Sigmoid colon (tissue), 7 donors: ENCODE measurements around the gene XIST. TPM values are rescaled to one million over a fixed set of nuclear protein-coding genes. Genes with fewer than 3 reads are reported as not detected.
"Not testable (repeated sequence)": the region's sequence is repeated elsewhere in the genome, so short reads cannot be mapped to it uniquely, and the experiment has no call there.

Source experiments
- DNase-seq: peaks from one replicate; pipeline ENCODE4 v3.0.0-alpha.2; 2019
- H3K27ac ChIP-seq, 4 donors: fragments of 200-600 bp; sonication (generic); one replicate each; pipeline ENCODE4 v1.5.1; 2016 to 2019; ENCODE audit warnings: mild to moderate bottlenecking in 1 of 4
- H3K27me3 ChIP-seq, 3 donors: fragments of 200-600 bp; sonication (generic); one replicate each; pipeline ENCODE4 v1.5.1; 2019; ENCODE audit warnings: mild to moderate bottlenecking in 1 of 3
- H3K36me3 ChIP-seq, 4 donors: fragments of 200-600 bp; sonication (generic); one replicate each; pipeline ENCODE4 v1.5.1; 2016 to 2019
- H3K4me1 ChIP-seq, 4 donors: fragments of 200-600 bp; sonication (generic); one replicate each; pipeline ENCODE4 v1.5.1; 2017 to 2019
- H3K4me3 ChIP-seq, 4 donors: fragments of 200-600 bp; sonication (generic); one replicate each; pipeline ENCODE4 v1.5.1; 2017 to 2019; ENCODE audit warnings: mild to moderate bottlenecking in 2 of 4, moderate library complexity in 1 of 4
- H3K9me3 ChIP-seq, 4 donors: fragments of 200-600 bp in 3 of 4; sonication (generic) in 3 of 4; one replicate each; pipeline versions ENCODE4 v1.5.1 to v1.6.1; 2013 to 2019
- EP300 ChIP-seq, 4 donors: sonication (generic); formaldehyde crosslinking; IDR thresholded peaks; one replicate each; pipeline ENCODE4 v1.6.1; 2017; ENCODE audit warnings: antibody characterized with exemption in 4 of 4
- POLR2A ChIP-seq, 2 donors: fragments of 450-650 bp; IDR thresholded peaks; one replicate each; pipeline ENCODE4 v1.6.1; 2016; ENCODE audit warnings: antibody characterized with exemption in 2 of 2, mild to moderate bottlenecking in 2 of 2, moderate library complexity in 2 of 2
- POLR2AphosphoS5 ChIP-seq, 4 donors: sonication (generic); formaldehyde crosslinking; IDR thresholded peaks; one replicate each; pipeline ENCODE4 v1.6.1; 2017; ENCODE audit warnings: antibody characterized with exemption in 4 of 4
- WGBS, 2 donors: extraction: QIAGEN DNeasy Blood & Tissue Kit; methylation state at CpG; one replicate each; pipeline ENCODE4 v1.1.7; 2013; 5-methylcytosine and 5-hydroxymethylcytosine counted together
- intact Hi-C: fragments of 100-400 bp; cut with DNase I; formaldehyde crosslinking; loops from one replicate; pipeline ENCODE4 v1.15.1; 2023
- polyA plus RNA-seq, 3 donors: library from polyadenylated mRNA; stranded (reverse); fragments of 200-250 nt; gene quantifications; one replicate each; pipeline ENCODE4 v1.2.3, GENCODE V29; 2013
- total RNA-seq, 4 donors: library from RNA; depleted of rRNA; stranded (reverse); fragments of >200 nt; gene quantifications; one replicate each; pipeline ENCODE4 v1.1.0, GENCODE V29; 2016
- TF ChIP-seq, protein P1 (sequence below), 4 experiments: fragments of 450-650 bp in 3 of 4; fragments of 200-600 bp in 1 of 4; IDR thresholded peaks; one replicate each; pipeline ENCODE4 v1.5.1; 2016 to 2019; ENCODE audit warnings: antibody characterized with exemption in 4 of 4, mild to moderate bottlenecking in 3 of 4, moderate library complexity in 2 of 4
- donor health status: healthy with polysubstance abuse.
- donor health status: Bipolar disorder and iron deficiency.
- donor health status: healthy.

The XIST gene
- total and polyA plus RNA-seq, 7 donors = 0.12 to 361 (median 1.8) TPM

DNA sequence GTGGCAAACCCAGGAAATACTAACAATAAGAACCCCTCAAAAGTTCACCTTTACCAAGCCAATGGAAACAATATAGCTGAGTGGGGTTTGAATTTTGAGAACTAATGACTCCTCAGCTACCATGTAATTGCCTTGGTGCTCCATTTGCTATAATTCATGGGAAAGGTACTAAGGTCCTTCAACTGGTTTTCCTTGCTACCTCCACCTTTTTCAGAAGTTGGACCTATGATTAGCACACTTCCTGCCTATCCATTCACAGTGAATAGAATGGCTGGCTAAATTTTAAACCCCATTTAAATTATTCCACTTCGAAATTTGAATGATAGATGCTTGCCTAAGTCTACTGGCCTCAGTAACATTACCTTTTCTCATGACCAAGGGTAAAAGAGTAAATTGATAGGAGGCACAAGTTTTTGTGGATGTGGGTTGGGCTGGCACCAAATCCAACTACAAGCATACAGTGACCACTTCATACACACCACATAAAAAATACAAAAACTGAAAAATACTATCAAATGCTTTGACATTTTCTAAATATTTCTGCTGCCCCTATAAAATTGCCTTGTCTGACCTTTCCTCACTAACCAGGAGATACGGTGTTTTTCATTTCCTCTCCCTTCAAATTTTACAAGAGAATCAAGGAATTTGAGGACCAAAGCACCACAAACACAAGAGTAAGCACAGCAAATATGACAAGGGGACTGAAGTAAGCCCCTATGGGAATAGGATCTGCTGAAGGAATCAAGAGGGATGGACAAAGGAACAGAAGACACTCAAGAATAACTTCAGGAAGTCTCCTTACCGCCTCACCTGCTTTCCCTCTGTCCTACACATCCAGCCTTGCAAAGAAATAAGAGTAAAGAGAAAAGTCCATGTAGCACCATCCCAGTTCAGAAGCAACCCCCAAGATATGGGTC, 34.1 kb downstream of the XIST start:
- intact Hi-C loops = no loop called here
- Histone ChIP-seq H3K27me3 (no peaks in the 10 kb centered on the region), H3K27ac (no peak overlapping the region), H3K36me3 (no peaks in the 10 kb centered on the region), H3K4me1 (no peaks in the 10 kb centered on the region), H3K4me3 (no peak overlapping the region), H3K9me3 (no peaks in the 10 kb centered on the region)
- no peak for DNase-seq
- TF ChIP-seq, protein P1, sequence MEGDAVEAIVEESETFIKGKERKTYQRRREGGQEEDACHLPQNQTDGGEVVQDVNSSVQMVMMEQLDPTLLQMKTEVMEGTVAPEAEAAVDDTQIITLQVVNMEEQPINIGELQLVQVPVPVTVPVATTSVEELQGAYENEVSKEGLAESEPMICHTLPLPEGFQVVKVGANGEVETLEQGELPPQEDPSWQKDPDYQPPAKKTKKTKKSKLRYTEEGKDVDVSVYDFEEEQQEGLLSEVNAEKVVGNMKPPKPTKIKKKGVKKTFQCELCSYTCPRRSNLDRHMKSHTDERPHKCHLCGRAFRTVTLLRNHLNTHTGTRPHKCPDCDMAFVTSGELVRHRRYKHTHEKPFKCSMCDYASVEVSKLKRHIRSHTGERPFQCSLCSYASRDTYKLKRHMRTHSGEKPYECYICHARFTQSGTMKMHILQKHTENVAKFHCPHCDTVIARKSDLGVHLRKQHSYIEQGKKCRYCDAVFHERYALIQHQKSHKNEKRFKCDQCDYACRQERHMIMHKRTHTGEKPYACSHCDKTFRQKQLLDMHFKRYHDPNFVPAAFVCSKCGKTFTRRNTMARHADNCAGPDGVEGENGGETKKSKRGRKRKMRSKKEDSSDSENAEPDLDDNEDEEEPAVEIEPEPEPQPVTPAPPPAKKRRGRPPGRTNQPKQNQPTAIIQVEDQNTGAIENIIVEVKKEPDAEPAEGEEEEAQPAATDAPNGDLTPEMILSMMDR (IDR thresholded peaks at IDR 0.05) = no peak
- TF ChIP-seq POLR2AphosphoS5 (IDR thresholded peaks at IDR 0.05) (no peak), POLR2A (IDR thresholded peaks at IDR 0.05) (no peak), EP300 (IDR thresholded peaks at IDR 0.05) (no peak)
- 79 to 81% methylated on average over 3 of the region's 3 CpGs for WGBS, 2 donors

DNA sequence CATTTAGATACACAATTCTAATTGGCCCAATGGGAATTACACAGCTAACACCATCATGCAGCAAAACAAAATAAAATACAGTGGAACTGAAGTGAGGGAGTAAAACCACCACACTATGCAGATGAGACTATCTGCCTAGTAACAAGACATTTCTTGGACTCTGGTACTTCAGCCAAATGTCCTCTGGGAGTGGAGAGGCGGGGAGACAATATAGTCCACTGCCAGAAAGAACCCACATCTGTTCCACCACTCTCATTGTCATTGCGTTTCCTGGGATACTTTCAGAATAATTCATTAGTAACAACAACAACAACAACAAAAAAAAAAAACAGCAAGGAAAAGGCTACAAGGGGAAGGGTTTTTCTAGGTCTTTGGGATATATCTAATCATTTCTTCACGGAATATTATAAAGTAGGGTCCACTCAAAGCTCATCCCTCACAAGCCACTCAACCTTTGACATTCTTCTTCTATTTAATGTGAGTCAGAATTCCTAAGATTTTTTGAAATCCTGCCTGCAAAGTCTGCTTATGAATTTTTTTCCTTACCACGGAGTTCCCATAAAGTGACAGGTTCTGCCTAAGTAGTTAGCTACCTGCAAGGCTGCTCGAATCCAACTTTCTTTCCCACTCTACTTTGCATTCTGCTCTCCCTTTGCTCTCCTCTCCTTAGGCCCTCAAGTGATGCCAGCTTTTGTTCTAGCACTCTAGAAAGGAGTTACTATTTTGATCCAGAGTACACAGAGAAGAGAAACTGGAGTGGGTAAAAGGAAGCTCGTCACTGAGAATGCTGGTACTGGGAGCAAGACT, 34.9 kb downstream of the XIST start:
- H3K4me1 ChIP-seq = no peaks in the 10 kb centered on the region
- 78 to 86% methylated on average over 6 of the region's 6 CpGs for WGBS, 2 donors
- no peaks in the 10 kb centered on the region for H3K36me3 ChIP-seq
- intact Hi-C loops = no loop called here
- H3K27me3 ChIP-seq = no peaks in the 10 kb centered on the region
- H3K4me3 ChIP-seq = no peak overlapping the region
- H3K9me3 ChIP-seq = no peaks in the 10 kb centered on the region
- H3K27ac ChIP-seq = no peak overlapping the region
- DNase-seq = no peak
- TF ChIP-seq EP300 (IDR thresholded peaks at IDR 0.05) (no peak), POLR2A (IDR thresholded peaks at IDR 0.05) (no peak), POLR2AphosphoS5 (IDR thresholded peaks at IDR 0.05) (no peak)
- TF ChIP-seq, protein P1 (IDR thresholded peaks at IDR 0.05) = no peak

DNA sequence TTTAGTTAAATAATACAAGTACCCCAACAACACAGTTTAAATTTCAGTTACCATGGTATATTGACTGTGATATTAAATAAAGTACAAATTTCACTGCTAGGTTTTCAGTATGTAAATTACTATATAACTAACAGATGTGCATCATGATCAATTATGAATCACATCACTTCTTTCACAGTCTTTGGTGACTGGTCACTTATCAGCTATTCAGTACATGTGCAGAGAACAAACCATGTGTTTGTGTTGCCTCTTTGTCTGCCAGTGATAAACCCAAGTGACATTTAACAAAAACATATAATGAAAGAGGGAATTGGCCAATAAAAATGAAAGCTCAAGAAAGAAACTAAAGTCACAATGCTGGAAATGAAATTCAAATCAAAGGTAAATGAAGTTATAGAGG, 40.3 kb downstream of the XIST start:
- Histone ChIP-seq H3K4me3 (no peak overlapping the region), H3K4me1 (no peaks in the 10 kb centered on the region), H3K27me3 (no peaks in the 10 kb centered on the region), H3K27ac (no peak overlapping the region), H3K36me3 (no peaks in the 10 kb centered on the region), H3K9me3 (no peaks in the 10 kb centered on the region)
- intact Hi-C loops = no loop called here
- no peak for DNase-seq
- TF ChIP-seq POLR2AphosphoS5 (IDR thresholded peaks at IDR 0.05) (no peak), POLR2A (IDR thresholded peaks at IDR 0.05) (no peak), EP300 (IDR thresholded peaks at IDR 0.05) (no peak)
- TF ChIP-seq, protein P1 (IDR thresholded peaks at IDR 0.05) = no peak

DNA sequence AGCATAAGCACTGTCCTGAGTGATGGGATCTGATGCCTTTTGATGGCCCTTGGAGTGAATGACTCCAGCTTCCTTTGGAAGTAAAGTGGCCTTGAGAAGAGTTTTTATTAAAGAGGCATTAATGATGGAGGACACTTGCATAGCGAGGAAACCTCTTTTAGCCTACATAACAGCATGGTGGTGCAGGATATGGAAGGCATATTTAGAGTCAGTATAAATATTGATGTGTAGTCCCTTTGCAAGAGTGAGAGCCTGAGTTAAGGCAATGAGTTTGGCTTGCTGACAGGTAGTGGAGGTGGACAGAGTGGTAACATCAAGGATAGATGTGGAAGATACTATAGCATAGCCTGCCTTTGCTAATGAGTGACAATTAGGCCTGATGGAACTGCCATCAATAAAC, 48.4 kb downstream of the XIST start:
- H3K27ac ChIP-seq, H3K4me1 ChIP-seq, H3K36me3 ChIP-seq, DNase-seq, H3K4me3 ChIP-seq, intact Hi-C loops, H3K27me3 ChIP-seq, H3K9me3 ChIP-seq: not testable (repeated sequence)
- 83 to 95% methylated on average over 1 of the region's 1 CpG for WGBS, 2 donors

DNA sequence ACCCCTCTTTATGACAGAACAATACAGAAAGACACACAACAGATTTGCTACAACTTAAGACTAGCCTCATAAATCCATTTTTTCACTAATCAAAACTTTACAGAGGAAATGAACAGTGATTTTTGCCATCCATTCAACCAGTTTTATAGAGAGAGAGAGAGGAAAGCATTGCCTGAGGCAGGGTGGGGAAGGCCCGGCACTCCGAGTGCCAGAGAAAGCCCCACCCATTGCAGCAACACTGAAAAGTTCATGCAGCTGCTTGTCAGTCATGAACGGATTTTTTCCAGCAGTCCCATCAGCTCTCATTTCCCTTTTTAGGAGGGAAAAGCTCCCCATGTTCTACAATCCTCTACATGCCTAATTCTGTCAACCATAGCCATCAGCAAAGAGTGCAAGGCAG, 52.6 kb downstream of the XIST start:
- 14 to 48% methylated on average over 3 of the region's 3 CpGs for WGBS, 2 donors
- intact Hi-C loops = no loop called here
- H3K36me3 ChIP-seq = no peaks in the 10 kb centered on the region

DNA sequence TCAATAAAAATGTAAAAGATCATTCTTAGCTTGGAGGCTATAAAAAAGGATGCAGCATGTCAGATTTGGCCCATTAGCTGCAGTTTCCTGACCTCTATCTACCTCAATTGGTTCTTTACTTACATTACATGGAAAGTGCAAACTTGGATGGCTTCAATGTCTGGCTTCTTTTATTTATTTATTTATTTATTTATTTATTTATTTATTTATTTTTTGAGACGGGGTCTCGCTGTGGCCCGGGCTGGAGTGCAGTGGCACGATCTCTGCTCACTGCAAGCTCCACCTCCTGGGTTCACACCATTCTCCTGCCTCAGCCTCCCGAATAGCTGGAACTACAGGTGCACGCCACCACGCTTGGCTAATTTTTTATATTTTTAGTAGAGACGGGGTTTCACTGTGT, 60.0 kb downstream of the XIST start:
- intact Hi-C loops, DNase-seq, H3K4me1 ChIP-seq, H3K36me3 ChIP-seq, H3K27me3 ChIP-seq, H3K9me3 ChIP-seq, H3K4me3 ChIP-seq, H3K27ac ChIP-seq: not testable (repeated sequence)
- 94 to 95% methylated on average over 8 of the region's 8 CpGs for WGBS, 2 donors

More for the DNA sequence above, 52.6 kb downstream of the XIST start:
- Histone ChIP-seq H3K9me3 (no peaks in the 10 kb centered on the region), H3K27ac (no peak overlapping the region), H3K4me1 (no peaks in the 10 kb centered on the region), H3K4me3 (no peak overlapping the region), H3K27me3 (no peaks in the 10 kb centered on the region)
- no peak for DNase-seq
- TF ChIP-seq POLR2AphosphoS5 (IDR thresholded peaks at IDR 0.05) (no peak), POLR2A (IDR thresholded peaks at IDR 0.05) (no peak), EP300 (IDR thresholded peaks at IDR 0.05) (no peak)
- TF ChIP-seq, protein P1 (IDR thresholded peaks at IDR 0.05) = no peak
